Suprapubic skin (tissue), 4 donors: ENCODE data around the gene OR5B21. TPM values are rescaled to one million over a fixed set of nuclear protein-coding genes. Genes with fewer than 3 reads are reported as not detected.

ENCODE experiments used
- DNase-seq, 2 donors: peaks; one replicate each; pipeline ENCODE4 v3.0.0-alpha.2; 2019; ENCODE audit warnings: low spot score in 2 of 2
- H3K27ac ChIP-seq: fragments of 200-600 bp; sonication (generic); one replicate; pipeline ENCODE4 v1.5.1; 2019
- H3K27me3 ChIP-seq: fragments of 200-600 bp; sonication (generic); one replicate; pipeline ENCODE4 v1.5.1; 2019
- H3K36me3 ChIP-seq: fragments of 200-600 bp; sonication (generic); one replicate; pipeline ENCODE4 v1.5.1; 2019
- H3K4me1 ChIP-seq: fragments of 200-600 bp; sonication (generic); one replicate; pipeline ENCODE4 v1.5.1; 2019
- H3K4me3 ChIP-seq: fragments of 200-600 bp; sonication (generic); one replicate; pipeline ENCODE4 v1.5.1; 2019; ENCODE audit warnings: mild to moderate bottlenecking
- H3K9me3 ChIP-seq: fragments of 200-600 bp; sonication (generic); one replicate; pipeline ENCODE4 v1.5.1; 2019
- EP300 ChIP-seq: sonication (generic); formaldehyde crosslinking; IDR thresholded peaks from one replicate; pipeline ENCODE4 v1.6.1; 2017; ENCODE audit warnings: antibody characterized with exemption
- POLR2A ChIP-seq, 2 donors: fragments of 450-650 bp; IDR thresholded peaks; one replicate each; pipeline ENCODE4 v1.6.1; 2017; ENCODE audit warnings: antibody characterized with exemption in 2 of 2, mild to moderate bottlenecking in 2 of 2, moderate library complexity in 2 of 2
- POLR2AphosphoS5 ChIP-seq, 3 donors: sonication (generic); formaldehyde crosslinking; IDR thresholded peaks; one replicate each; pipeline ENCODE4 v1.6.1; 2017; ENCODE audit warnings: antibody characterized with exemption in 3 of 3
- WGBS: methylation state at CpG from one replicate; pipeline ENCODE4 v1.1.5; 2018; 5-methylcytosine and 5-hydroxymethylcytosine counted together
- total RNA-seq, 4 donors: library from RNA; depleted of rRNA; stranded (reverse); fragments of >200 nt; gene quantifications; one replicate each; pipeline ENCODE4 v1.1.0, GENCODE V29; 2016
- TF ChIP-seq, protein P1 (sequence below), 2 donors: fragments of 200-600 bp in 1 of 2; fragments of 450-650 bp in 1 of 2; sonication (generic) in 1 of 2; IDR thresholded peaks; one replicate each; pipeline ENCODE4 v1.5.1; 2016 to 2019; ENCODE audit warnings: antibody characterized with exemption in 2 of 2, mild to moderate bottlenecking in 1 of 2, moderate library complexity in 1 of 2

Gene OR5B21
- total RNA-seq, 4 donors from 2014 or later, result not detected

DNA sequence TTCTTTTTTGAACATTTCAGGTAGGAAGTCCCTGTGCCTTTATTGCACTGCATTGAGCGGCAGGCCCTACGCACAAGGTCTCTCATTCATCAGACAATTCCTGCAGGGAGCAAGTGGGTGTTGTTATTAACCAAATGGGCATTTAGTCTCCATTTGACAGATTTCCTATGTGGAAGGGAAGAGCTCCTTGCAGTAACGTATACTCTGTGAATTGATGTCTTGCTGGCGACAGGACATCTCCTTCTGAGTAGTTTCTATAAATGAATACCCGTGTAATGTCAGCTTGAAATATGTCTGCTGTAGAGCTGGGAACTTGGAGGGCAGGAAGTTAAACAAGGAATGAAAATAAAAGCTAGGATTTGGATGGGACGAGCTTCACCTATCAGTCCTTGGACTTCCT lies 3.7 kb downstream of the OR5B21 start:
- no peaks in the 10 kb centered on the region for H3K36me3 ChIP-seq
- TF ChIP-seq POLR2AphosphoS5 (IDR thresholded peaks at IDR 0.05) (no peak), POLR2A (IDR thresholded peaks at IDR 0.05) (no peak), EP300 (no peak)
- TF ChIP-seq, protein P1, sequence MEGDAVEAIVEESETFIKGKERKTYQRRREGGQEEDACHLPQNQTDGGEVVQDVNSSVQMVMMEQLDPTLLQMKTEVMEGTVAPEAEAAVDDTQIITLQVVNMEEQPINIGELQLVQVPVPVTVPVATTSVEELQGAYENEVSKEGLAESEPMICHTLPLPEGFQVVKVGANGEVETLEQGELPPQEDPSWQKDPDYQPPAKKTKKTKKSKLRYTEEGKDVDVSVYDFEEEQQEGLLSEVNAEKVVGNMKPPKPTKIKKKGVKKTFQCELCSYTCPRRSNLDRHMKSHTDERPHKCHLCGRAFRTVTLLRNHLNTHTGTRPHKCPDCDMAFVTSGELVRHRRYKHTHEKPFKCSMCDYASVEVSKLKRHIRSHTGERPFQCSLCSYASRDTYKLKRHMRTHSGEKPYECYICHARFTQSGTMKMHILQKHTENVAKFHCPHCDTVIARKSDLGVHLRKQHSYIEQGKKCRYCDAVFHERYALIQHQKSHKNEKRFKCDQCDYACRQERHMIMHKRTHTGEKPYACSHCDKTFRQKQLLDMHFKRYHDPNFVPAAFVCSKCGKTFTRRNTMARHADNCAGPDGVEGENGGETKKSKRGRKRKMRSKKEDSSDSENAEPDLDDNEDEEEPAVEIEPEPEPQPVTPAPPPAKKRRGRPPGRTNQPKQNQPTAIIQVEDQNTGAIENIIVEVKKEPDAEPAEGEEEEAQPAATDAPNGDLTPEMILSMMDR (IDR thresholded peaks at IDR 0.05), result no peak
- no peaks in the 10 kb centered on the region for H3K4me1 ChIP-seq
- no peak overlapping the region for H3K4me3 ChIP-seq
- WGBS, result 79% methylated on average over 6 of the region's 6 CpGs
- H3K27ac ChIP-seq, result no peak overlapping the region
- H3K27me3 ChIP-seq, result no peaks in the 10 kb centered on the region
- DNase-seq, result no peak
- H3K9me3 ChIP-seq, result no peaks in the 10 kb centered on the region

DNA sequence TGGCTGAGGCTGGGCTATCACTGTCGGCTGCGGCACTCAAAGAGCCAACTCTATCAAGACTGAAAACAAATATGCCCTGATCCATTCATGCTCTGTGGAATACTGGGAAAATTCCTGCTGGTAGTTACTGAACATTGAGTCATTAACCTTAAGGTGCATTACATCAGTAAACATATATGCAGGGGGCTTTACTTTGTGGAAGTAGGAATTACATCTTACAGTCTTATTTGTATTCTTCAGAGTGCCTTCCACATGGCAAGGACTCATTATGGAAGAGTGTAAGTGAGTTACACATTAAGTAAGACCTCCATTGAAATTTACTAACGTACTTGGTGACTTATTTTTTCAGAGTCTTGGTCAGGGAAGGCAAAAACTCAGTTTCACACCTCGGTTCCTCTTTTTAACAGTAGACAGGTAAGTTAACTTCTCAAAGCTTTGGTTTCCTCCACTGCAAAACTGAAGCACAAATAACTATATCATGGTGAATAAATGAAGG lies 4.5 kb downstream of the OR5B21 start:
- no peaks in the 10 kb centered on the region for H3K4me1 ChIP-seq
- WGBS, result 88% methylated on average over 4 of the region's 4 CpGs
- H3K27me3 ChIP-seq, result no peaks in the 10 kb centered on the region
- H3K9me3 ChIP-seq, result no peaks in the 10 kb centered on the region
- no peak overlapping the region for H3K4me3 ChIP-seq
- DNase-seq, result no peak
- TF ChIP-seq POLR2AphosphoS5 (IDR thresholded peaks at IDR 0.05) (no peak), POLR2A (IDR thresholded peaks at IDR 0.05) (no peak), EP300 (no peak)
- TF ChIP-seq, protein P1 (IDR thresholded peaks at IDR 0.05), result no peak
- H3K27ac ChIP-seq, result no peak overlapping the region
- no peaks in the 10 kb centered on the region for H3K36me3 ChIP-seq

DNA sequence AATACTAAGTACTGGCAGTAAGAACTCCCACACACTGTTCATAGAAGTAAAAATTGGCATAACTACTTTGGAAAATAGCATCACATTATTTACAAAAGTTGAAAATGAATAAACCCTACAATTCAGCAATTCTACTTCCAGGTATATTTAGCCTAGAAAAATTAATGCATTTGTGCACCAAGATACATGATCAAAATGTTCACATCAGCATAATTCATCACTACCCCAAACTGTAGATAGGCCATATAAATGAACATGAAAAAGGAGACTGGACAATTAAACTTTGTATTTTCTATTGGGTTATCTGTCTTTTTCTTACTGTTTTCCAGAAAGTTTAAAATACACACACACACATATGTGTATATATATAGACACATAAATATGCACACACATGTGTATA lies 5.9 kb downstream of the OR5B21 start:
- H3K27me3 ChIP-seq, result no peaks in the 10 kb centered on the region
- no peak for DNase-seq
- no peaks in the 10 kb centered on the region for H3K9me3 ChIP-seq
- no peaks in the 10 kb centered on the region for H3K36me3 ChIP-seq
- H3K27ac ChIP-seq, result no peak overlapping the region
- no peak overlapping the region for H3K4me3 ChIP-seq
- no peaks in the 10 kb centered on the region for H3K4me1 ChIP-seq
- TF ChIP-seq POLR2A (IDR thresholded peaks at IDR 0.05) (no peak), EP300 (no peak), POLR2AphosphoS5 (IDR thresholded peaks at IDR 0.05) (no peak)
- TF ChIP-seq, protein P1 (IDR thresholded peaks at IDR 0.05), result no peak

DNA sequence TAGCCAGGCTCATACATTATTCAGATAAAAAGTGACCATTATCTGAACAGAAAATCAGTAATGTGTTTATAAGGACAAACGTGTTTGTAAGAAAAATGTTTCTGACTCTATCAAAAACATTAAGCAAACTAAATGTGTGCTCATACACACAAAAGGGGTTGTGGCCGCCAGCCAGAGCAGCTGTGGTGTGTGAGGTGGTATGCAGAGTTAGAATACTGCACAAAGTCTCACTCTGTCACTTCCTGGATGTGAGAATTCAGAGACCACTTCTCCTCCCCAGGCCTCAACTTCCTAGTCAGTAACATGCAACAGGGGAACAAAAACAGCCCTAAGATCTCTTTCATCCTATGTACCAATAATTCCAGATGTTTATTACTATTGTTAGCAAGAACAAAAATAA lies 9.4 kb downstream of the OR5B21 start:
- Histone ChIP-seq H3K27me3 (no peaks in the 10 kb centered on the region), H3K9me3 (no peaks in the 10 kb centered on the region), H3K27ac (no peak overlapping the region), H3K36me3 (no peaks in the 10 kb centered on the region), H3K4me1 (no peaks in the 10 kb centered on the region), H3K4me3 (no peak overlapping the region)
- WGBS, result 52% methylated on average over 2 of the region's 2 CpGs
- DNase-seq, result no peak
- TF ChIP-seq EP300 (no peak), POLR2AphosphoS5 (IDR thresholded peaks at IDR 0.05) (no peak), POLR2A (IDR thresholded peaks at IDR 0.05) (no peak)
- TF ChIP-seq, protein P1 (IDR thresholded peaks at IDR 0.05), result no peak

DNA sequence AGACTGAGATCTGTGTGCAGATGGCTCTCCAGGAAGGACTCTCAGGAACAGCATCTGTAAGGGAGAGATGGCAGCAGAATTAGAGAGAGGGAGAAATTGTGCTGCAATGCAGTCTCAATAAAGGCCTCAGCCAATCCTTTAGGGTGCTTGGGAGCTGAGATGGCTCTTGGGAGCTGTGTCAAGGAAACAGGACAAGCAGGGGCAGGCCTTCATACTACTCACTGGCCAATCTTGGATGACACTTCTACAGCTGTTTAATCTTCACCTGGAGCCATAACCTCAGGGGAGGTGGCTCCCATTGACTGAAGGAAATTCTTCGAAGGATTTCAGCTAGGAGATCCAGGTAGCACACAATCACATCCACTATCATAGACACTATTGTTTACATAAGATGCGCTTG lies 10.0 kb downstream of the OR5B21 start:
- H3K27ac ChIP-seq, result no peak overlapping the region
- no peaks in the 10 kb centered on the region for H3K4me1 ChIP-seq
- TF ChIP-seq POLR2AphosphoS5 (IDR thresholded peaks at IDR 0.05), result no peak
- no peak for TF ChIP-seq POLR2A (IDR thresholded peaks at IDR 0.05)
- no peak for TF ChIP-seq EP300
- TF ChIP-seq, protein P1 (IDR thresholded peaks at IDR 0.05), result no peak
- H3K36me3 ChIP-seq, result no peaks in the 10 kb centered on the region
- 73% methylated on average over 2 of the region's 2 CpGs for WGBS
- no peak for DNase-seq
- H3K4me3 ChIP-seq, result no peak overlapping the region
- no peaks in the 10 kb centered on the region for H3K9me3 ChIP-seq
- H3K27me3 ChIP-seq, result no peaks in the 10 kb centered on the region
